Measurements from ENCODE around the gene SRRT.
"Not testable (repeated sequence)": the region's sequence is repeated elsewhere in the genome, so short reads cannot be mapped to it uniquely, and the experiment has no call there.

The SRRT gene

GRCh38 chr7:100895956-100896731 is 21.2 kb downstream of the SRRT start:
- DNase-seq = no peak

DNA sequence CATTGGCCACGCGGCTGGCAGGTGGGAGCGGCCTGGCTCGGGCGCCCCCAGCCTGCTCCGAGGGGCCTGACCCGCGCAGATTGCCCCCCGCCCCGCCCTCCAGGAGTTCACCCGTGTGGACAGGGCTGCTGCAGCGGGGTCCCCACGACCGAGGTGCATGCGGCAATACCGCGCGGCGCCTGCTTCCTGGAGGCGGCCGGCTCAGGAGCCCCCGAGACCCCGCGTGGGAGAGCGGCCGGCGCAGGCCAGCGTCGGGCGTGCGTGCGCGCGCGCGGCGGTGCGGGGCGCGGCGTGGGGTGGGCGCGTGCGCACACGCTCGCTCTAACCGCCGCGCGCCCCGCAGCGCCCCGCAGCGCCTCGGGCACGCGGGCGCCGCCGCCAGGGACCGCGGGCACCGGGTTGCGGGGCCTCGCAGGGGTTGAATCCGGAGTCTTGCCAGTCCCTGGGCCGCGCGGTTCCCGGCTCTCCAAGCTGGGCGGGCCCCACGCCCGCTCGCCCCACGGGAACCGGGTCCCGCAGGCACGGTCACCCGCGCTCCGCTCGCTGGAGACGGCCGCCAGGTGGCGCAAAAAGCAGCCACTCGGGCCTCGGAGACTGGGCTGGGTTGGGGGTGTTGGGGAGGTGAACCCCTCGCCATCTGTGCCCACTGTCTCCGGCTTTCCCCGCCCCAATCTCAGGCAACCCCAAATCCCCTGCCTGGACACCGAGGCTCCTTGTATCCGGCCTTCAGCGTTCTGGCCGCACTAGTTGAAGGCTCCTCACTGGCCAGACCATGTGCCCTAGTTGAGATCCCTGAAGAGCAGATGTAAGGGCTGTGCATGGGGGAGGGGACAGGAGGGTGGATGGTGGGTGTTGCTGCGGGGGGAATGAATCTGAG is 22.1 kb downstream of the SRRT start:
- DNase-seq = no peak

- DNase-seq = no peak
Measured at GRCh38 chr7:100897772-100898454, 23.0 kb downstream of the SRRT start.

DNA sequence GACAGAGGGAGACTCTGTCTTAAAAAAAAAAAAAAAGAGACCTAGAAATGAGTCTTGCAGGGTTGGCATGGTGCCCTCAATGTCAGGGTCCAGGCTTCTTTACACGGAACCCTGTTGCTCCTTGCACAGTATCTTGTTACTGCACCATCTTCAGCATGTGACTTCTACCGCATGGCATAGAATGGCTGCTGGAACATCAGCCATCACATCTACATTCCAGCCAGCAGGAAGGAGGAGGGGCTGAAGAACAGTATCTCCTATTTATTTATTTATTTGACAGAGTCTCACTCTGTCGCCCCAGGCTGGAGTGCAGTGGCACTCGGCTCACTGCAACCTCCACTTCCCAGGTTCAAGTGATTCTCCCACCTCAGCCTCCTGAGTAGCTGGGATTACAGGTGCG is 24.5 kb downstream of the SRRT start:
- DNase-seq = no peak

- no peak for DNase-seq
Measured at GRCh38 chr7:100900978-100901377, 26.1 kb downstream of the SRRT start.

DNA sequence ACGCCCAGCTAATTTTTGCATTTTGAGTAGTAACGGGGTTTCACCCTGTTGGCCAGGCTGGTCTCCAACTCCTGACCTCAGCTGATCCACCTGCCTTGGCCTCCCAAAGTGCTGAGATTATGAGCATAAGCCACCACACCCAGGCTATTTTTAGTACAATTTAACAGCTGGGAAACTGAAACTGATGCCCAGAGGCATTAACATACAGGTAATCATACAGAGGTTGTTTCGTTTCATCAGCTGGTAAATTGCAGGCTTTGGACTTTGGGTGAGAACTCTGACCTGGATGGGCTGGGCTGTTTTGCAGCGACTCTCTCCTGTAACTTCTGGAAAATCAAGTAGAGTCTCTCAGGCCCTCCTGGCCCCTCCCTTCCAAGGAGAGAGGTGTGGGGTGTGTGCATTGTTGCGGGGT is 27.0 kb downstream of the SRRT start:
- no peak for DNase-seq

- no peak for DNase-seq
Measured at GRCh38 chr7:100902638-100903037, 27.7 kb downstream of the SRRT start.

- no peak for DNase-seq
Measured at GRCh38 chr7:100908512-100908911, 33.6 kb downstream of the SRRT start.

DNA sequence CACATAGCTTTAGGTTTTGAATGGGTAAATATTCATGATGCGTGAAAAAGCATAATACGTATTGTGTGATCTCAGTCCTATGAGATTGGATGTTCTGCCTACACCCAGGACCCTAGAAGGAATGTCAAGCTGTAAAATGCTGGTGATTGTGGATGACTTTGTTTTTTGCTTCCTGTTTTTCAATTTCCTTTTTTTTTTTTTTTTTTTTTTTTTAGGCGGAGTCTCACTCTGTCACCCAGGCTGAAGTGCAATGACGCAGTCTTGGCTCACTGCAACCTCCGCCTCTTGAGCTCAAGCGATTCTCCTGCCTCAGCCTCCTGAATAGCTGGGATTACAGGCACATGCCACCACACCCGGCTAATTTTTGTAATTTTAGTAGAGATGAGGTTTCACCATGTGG is 35.5 kb downstream of the SRRT start:
- not testable (repeated sequence) for DNase-seq

DNA sequence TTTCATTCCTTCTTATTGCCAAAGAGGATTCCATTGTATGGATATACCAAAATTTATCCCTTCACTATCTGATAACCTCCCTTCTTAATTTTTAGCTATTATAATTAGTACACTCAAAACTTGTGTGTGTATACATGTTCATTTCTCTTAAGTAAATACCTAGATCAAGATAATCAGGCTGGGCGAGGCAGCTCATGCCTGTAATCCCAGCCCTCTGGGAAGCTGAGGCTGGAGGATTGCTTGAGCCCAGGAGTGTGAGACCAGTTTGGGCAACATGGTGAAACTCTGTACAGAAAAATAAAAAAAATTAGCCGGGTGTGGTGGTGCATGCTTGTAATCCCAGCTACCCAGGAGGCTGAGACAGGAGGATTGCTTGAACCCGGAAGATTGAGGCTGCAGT is 36.6 kb downstream of the SRRT start:
- DNase-seq = no peak

GRCh38 chr7:100914208-100914878 is 39.4 kb downstream of the SRRT start:
- no peak for DNase-seq

DNA sequence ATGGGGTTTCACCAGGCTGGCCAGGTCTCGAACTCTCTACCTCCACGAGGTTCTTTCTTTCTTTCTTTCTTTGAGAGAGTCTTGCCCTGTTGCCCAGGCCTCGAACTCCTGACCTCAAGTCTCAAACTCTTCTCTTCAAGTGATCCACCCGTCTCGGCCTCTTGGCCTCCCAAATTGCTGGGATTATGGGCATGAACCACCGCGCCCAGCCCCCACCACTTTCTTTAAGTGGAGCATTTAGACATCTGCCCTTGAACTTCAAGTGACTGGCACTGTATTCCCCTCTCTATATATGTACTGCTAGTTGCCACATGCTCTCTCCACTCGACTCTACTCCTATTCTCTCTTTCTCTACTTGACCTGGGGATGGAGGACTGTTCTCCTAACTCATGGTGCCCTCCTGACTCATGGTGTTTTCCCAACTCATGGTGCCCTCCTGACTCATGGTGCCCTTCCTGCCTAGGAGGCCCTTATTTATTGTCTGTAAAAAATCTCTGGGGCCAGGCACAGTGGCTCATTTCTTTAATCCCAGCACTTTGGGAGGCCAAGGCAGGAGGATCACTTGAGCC is 40.1 kb downstream of the SRRT start:
- DNase-seq = no peak

GRCh38 chr7:100919335-100919734 is 44.4 kb downstream of the SRRT start:
- not testable (repeated sequence) for DNase-seq

- not testable (repeated sequence) for DNase-seq
Measured at GRCh38 chr7:100919779-100920437, 45.0 kb downstream of the SRRT start.

DNA sequence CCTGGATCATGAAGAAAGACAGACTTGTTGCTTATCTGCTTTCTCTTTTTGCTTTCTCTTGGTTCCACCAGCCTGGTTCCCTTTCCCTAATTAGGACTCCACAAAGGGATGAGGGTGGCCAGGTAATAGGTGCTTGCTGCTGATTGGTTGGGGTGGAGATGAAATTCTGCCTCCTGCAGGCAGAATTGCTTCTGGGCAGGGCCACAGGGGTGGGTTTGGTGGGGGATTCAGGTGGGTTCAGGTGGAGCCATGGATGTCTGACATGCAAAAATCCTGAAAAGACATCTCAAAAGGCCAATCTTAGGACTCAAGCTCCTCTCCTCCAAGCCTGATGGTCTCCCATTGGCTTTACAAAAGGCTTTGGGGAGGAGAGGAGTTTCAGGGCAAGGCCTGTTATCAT is 46.1 kb downstream of the SRRT start:
- DNase-seq = no peak

DNA sequence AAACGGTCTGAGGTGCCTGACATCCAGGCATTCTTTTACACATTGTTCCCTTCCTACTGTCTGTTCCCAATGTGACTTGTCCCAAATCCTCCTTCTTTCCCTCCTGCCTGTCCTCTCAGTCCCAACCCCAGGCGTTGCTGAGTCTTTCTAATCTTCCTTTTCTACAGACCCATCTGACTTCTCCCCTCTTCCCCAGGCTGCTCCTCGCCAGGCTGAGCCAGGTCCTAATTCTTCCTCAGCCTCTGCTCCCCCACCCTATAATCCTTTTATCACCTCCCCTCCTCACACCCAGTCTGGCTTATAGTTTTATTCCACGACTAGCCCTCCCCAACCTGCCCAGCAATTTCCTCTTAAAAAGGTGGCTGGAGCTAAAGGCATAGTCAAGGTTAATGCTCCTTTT is 48.7 kb downstream of the SRRT start:
- DNase-seq = not testable (repeated sequence)

DNA sequence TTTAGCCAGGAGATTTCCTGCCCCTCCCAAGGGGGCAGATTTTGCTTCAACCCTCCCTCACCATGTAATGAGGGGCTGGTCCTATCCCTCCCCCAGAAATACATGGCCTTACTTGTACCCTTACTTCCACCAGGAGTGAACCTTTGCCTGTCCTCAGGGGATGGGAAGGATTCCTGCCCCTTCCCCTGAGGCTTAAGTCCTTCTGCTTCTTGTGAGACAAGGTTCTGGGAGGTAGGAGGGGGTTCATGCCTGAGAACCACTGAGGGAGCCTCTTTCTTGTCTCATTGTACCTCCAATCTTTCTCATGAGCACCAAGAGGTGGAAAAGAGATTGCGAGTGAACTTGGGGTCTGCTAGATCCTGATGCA is 54.9 kb downstream of the SRRT start:
- no peak for DNase-seq

DNA sequence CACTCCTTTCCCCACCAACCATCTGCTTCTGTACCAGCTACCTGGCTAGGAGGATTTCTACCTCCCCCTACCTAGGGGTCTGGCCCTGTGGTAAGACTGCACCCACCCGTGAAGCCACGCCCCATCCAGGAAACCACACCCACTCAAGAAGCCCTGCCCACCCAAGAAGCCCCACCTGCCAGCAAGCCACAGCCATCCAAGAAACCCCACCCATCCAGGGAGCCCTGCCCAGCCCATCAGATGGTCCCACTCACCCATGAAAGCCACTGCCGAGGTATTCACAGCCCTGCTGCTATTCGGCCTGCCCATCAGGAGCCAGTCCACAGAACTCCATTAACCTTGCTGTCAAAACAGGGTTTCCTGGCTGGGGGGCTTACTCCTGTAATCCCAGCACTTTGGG is 58.8 kb downstream of the SRRT start:
- DNase-seq = no peak

- not testable (repeated sequence) for DNase-seq
Measured at GRCh38 chr7:100935381-100935780, 60.5 kb downstream of the SRRT start.

- not testable (repeated sequence) for DNase-seq
Measured at GRCh38 chr7:100936167-100936566, 61.3 kb downstream of the SRRT start.

All from fibroblast of skin of back (primary cell).